Aorta (tissue), 5 donors: ENCODE measurements around the gene TOP2B. TPM values are rescaled to one million over a fixed set of nuclear protein-coding genes. Genes with fewer than 3 reads are reported as not detected.

Source experiments
- ATAC-seq: fragments of 200-7000 bp; cut with Tn5 transposase; one replicate; pipeline ENCODE4 v1.9.1; 2022; ENCODE audit warnings: moderate library complexity; ENCODE audit not compliant: low FRiP score
- DNase-seq, 2 donors: peaks; one replicate each; pipeline ENCODE4 v3.0.0-alpha.2; 2020
- H3K27ac ChIP-seq, 2 donors: one replicate each; pipeline ENCODE4 v1.5.1; 2013; ENCODE audit warnings: low read length in 2 of 2, mild to moderate bottlenecking in 2 of 2, moderate library complexity in 2 of 2, control low read depth in 1 of 2, inconsistent platforms in 1 of 2, low read depth in 1 of 2
- H3K27me3 ChIP-seq, 2 donors: one replicate each; pipeline ENCODE4 v1.6.1; 2013; ENCODE audit warnings: control low read depth in 1 of 2, low read length in 1 of 2, mild to moderate bottlenecking in 1 of 2, moderate library complexity in 1 of 2; ENCODE audit not compliant: insufficient read depth in 2 of 2, control insufficient read depth in 1 of 2
- H3K36me3 ChIP-seq, 2 donors: one replicate each; pipeline ENCODE4 v1.6.1; 2013; ENCODE audit warnings: control low read depth in 1 of 2, low read length in 1 of 2, mild to moderate bottlenecking in 1 of 2; ENCODE audit not compliant: insufficient read depth in 2 of 2, control insufficient read depth in 1 of 2
- H3K4me1 ChIP-seq, 2 donors: one replicate each; pipeline ENCODE4 v1.6.1; 2013; ENCODE audit warnings: low read length in 2 of 2, control low read depth in 1 of 2, mild to moderate bottlenecking in 1 of 2, moderate library complexity in 1 of 2; ENCODE audit not compliant: insufficient read depth in 2 of 2, control insufficient read depth in 1 of 2
- H3K4me3 ChIP-seq, 2 donors: one replicate each; pipeline ENCODE4 v1.5.1; 2013; ENCODE audit warnings: low read length in 2 of 2, control low read depth in 1 of 2, mild to moderate bottlenecking in 1 of 2
- H3K9me3 ChIP-seq: one replicate; pipeline ENCODE4 v1.6.1; 2013; ENCODE audit warnings: mild to moderate bottlenecking, low read length; ENCODE audit not compliant: control insufficient read depth
- WGBS, 2 donors: extraction: QIAGEN DNeasy Blood & Tissue Kit; methylation state at CpG; one replicate each; pipeline ENCODE4 v1.1.7; 2013; 5-methylcytosine and 5-hydroxymethylcytosine counted together
- intact Hi-C, 2 donors: fragments of 100-400 bp; cut with DNase I; formaldehyde crosslinking; loops; one replicate each; pipeline versions ENCODE4 v1.14.2 to v1.15.0; 2022
- polyA plus RNA-seq, 2 donors: library from polyadenylated mRNA; stranded (reverse); fragments of 200-250 nt; gene quantifications; one replicate each; pipeline ENCODE4 v1.2.3, GENCODE V29; 2013
- total RNA-seq, 2 donors: library from RNA; stranded (reverse); fragmentation: NEBNext Ultra II Directional; extraction: Animal tissue kit (Norgen Biotek cat#: 25700); gene quantifications; one replicate each; pipeline ENCODE4 v1.2.1, GENCODE V29; 2021
- donor health status: healthy with polysubstance abuse.
- donor health status: Bipolar disorder and iron deficiency.
- donor health status: DM: no; HTN: no; CAD: no.
- donor health status: DM: no; HTN: no; CAD: no.
- donor health status: DM: yes; HTN: yes; CAD: no.

The TOP2B gene
- total and polyA plus RNA-seq, 4 donors = 28.8 to 98.3 (median 71.1) TPM

GRCh38 chr3:25663869-25664811, 567 bp downstream of the TOP2B start:
- peak overlapping the region; percentile 80 to 95 for H3K4me3 ChIP-seq
- intact Hi-C loops = loop anchor here (5.0 kb wide), 2 partner anchors 123 to 128 kb away; partner anchors contain the start of gene OXSM (in 1 of the 2)
- WGBS, 2 donors = 0 to 1% methylated on average over 95 to 115 of the region's 115 CpGs

DNA sequence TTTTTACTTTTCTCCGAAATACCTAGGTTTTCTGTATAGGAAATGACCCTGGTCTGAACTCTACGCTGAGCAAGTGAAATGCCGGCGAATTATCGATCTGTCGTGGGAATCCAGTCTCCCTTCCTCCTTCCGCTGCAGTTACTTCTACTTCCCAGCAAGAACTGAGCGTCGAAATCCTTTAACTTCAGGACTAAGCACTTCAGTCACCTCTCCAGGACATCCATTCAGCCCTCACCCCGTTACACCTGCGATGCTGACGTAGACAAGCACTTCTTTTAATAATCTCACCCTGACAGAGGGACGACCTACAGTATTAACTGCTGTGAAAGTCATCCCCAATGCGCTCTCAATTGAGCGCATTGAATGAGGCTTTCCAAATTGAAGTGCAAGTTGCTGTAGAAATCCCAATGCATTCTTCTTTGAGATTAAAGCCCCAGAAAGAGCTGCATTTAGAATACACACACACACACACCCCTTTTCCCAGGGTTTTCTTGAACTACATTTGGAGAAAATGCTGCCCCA, 1.3 kb downstream of the TOP2B start:
- no peaks in the 10 kb centered on the region for H3K36me3 ChIP-seq
- no peak for ATAC-seq
- H3K27ac ChIP-seq = peak overlapping the region; percentile 62 to 69
- 1% methylated on average over 15 of the region's 15 CpGs for WGBS, 2 donors
- H3K4me1 ChIP-seq = no peaks in the 10 kb centered on the region
- no peaks in the 10 kb centered on the region for H3K9me3 ChIP-seq
- H3K4me3 ChIP-seq = peak overlapping the region; percentile 80 to 95
- no peaks in the 10 kb centered on the region for H3K27me3 ChIP-seq
- DNase-seq = no peak
- intact Hi-C loops = loop anchor here (5.0 kb wide), 2 partner anchors 124 to 129 kb away; partner anchors contain the start of gene OXSM (in 1 of the 2)

More at GRCh38 chr3:25663869-25664811, 567 bp downstream of the TOP2B start:
- ATAC-seq (peak; percentile 77), DNase-seq (peak; percentile 83 to 93)
- Histone ChIP-seq H3K27me3 (no peaks in the 10 kb centered on the region), H3K4me1 (no peaks in the 10 kb centered on the region), H3K9me3 (no peaks in the 10 kb centered on the region), H3K36me3 (no peaks in the 10 kb centered on the region), H3K27ac (peak overlapping the region; percentile 62 to 93)

GRCh38 chr3:25662736-25663320, 1.9 kb downstream of the TOP2B start:
- Histone ChIP-seq H3K4me3 (peak overlapping the region; percentile 80 to 95), H3K4me1 (no peaks in the 10 kb centered on the region), H3K27ac (peak overlapping the region in 1 of 2 donors; percentile 69), H3K9me3 (no peaks in the 10 kb centered on the region), H3K27me3 (no peaks in the 10 kb centered on the region), H3K36me3 (no peaks in the 10 kb centered on the region)
- ATAC-seq (no peak), DNase-seq (no peak)
- WGBS, 2 donors = 3 to 5% methylated on average over 7 of the region's 7 CpGs
- intact Hi-C loops = loop anchor here (5.0 kb wide), 2 partner anchors 124 to 129 kb away; partner anchors contain the start of gene OXSM (in 1 of the 2)

DNA sequence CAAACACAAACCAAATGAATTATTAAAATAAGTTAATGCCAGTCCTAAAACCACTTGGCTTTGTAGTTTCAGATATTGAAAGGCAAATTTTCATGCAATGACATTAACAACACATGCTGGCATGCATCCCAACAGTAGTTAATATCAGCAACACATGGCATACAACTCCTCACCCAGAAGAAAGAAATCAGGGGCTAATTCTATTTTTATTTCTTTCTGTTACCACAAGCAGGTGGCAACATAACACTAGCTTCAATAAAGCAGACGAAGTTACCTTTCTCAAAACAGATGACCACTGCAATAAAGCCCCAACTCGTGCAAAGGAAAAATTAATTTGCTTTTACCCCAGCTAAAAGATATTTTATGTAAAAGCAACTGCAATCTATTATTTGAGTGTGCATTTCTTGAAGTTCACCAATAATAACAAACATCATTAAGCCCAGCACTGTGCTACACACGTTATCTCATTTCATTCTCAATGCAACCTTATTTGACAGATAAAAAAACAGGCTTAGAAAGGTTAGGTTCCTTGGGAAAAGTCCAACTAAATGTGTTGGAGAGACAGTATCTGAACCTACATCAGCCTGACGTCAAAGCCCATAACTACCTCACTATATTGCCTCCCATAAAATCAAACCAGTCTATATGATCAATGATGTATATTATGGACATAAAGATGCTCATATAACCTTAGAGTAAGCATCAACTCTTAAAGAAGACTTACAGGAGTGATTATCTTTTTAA, 2.8 kb downstream of the TOP2B start:
- no peak for DNase-seq
- Histone ChIP-seq H3K27me3 (no peaks in the 10 kb centered on the region), H3K27ac (no peak overlapping the region), H3K4me1 (no peaks in the 10 kb centered on the region), H3K4me3 (peak overlapping the region; percentile 23 to 26), H3K36me3 (no peaks in the 10 kb centered on the region), H3K9me3 (no peaks in the 10 kb centered on the region)
- intact Hi-C loops = loop anchor here (5.0 kb wide), 2 partner anchors 125 to 130 kb away; partner anchors contain the start of gene OXSM (in 1 of the 2)
- WGBS, 2 donors = 7 to 10% methylated on average over 4 of the region's 4 CpGs
- ATAC-seq = no peak

- intact Hi-C loops = no loop called here
- Histone ChIP-seq H3K36me3 (no peaks in the 10 kb centered on the region), H3K27me3 (no peaks in the 10 kb centered on the region), H3K4me1 (no peaks in the 10 kb centered on the region), H3K4me3 (no peak overlapping the region), H3K27ac (no peak overlapping the region), H3K9me3 (no peaks in the 10 kb centered on the region)
- ATAC-seq = no peak
- WGBS, 2 donors = 55 to 65% methylated on average over 1 of the region's 1 CpG
- no peak for DNase-seq
These were observed 5.9 kb downstream of the TOP2B start for GRCh38 chr3:25658836-25659235.

DNA sequence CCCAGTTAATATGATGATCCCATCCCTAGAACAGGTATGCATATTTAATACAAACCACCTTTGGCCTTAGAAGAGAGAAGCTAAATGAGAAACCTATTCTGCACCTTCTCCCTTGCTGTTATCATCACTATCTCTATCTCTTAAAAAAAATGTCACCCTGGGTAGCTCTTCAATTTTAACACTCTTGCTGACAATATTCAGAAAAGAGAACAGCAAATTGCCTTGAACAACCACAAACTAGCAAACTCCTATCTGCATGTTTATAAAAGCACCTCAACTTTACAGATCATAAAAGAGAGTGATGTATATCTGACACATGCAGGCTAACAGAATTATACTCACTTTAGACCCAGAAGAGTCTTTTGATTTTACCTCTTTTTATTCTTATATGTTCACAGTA, 7.4 kb downstream of the TOP2B start:
- DNase-seq = no peak
- Histone ChIP-seq H3K4me3 (no peak overlapping the region), H3K4me1 (no peaks in the 10 kb centered on the region), H3K36me3 (no peaks in the 10 kb centered on the region), H3K27me3 (no peaks in the 10 kb centered on the region), H3K9me3 (no peaks in the 10 kb centered on the region), H3K27ac (no peak overlapping the region)
- intact Hi-C loops = no loop called here
- ATAC-seq = no peak

- ATAC-seq (no peak), DNase-seq (no peak)
- H3K27me3 ChIP-seq = no peaks in the 10 kb centered on the region
- no peaks in the 10 kb centered on the region for H3K36me3 ChIP-seq
- 95 to 97% methylated on average over 2 of the region's 2 CpGs for WGBS, 2 donors
- H3K4me1 ChIP-seq = no peaks in the 10 kb centered on the region
- intact Hi-C loops = no loop called here
- H3K9me3 ChIP-seq = no peaks in the 10 kb centered on the region
- no peak overlapping the region for H3K4me3 ChIP-seq
- no peak overlapping the region for H3K27ac ChIP-seq
These were observed 9.0 kb downstream of the TOP2B start for GRCh38 chr3:25655659-25656058.

DNA sequence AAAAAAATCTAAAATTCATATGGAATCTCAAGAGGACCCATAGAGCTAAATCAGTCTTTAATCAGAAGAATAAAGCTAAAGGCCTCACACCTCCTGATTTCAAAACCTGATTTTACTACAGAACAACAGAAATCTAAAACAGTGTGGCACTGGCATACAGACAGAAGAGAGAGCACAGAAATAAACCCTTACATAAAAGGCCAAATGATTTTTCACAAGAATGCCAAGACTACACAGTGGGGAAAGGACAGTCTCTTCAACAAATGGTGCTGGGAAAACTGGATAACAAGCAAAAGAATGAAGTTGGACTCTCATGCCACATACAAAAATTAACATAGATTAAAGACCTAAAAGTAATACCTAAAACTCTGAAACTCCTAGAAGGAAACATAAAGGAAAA, 10.1 kb downstream of the TOP2B start:
- Histone ChIP-seq H3K4me1 (no peaks in the 10 kb centered on the region), H3K36me3 (no peaks in the 10 kb centered on the region), H3K27ac (no peak overlapping the region), H3K4me3 (no peak overlapping the region), H3K9me3 (no peaks in the 10 kb centered on the region), H3K27me3 (no peaks in the 10 kb centered on the region)
- intact Hi-C loops = no loop called here
- DNase-seq (no peak), ATAC-seq (no peak)
